Activated CD4-positive, alpha-beta T cell treated with anti-CD3 and anti-CD28 coated beads, Interleukin-2, amount 50 U/mL, for 24 hours (primary cell): ENCODE data around the gene KCNB1.

Source experiments
- DNase-seq, 2 donors: peaks; one replicate each; pipeline ENCODE4 v3.0.0-alpha.2; 2020; ENCODE audit warnings: low read depth in 1 of 2, low spot score in 1 of 2

Gene KCNB1

DNA sequence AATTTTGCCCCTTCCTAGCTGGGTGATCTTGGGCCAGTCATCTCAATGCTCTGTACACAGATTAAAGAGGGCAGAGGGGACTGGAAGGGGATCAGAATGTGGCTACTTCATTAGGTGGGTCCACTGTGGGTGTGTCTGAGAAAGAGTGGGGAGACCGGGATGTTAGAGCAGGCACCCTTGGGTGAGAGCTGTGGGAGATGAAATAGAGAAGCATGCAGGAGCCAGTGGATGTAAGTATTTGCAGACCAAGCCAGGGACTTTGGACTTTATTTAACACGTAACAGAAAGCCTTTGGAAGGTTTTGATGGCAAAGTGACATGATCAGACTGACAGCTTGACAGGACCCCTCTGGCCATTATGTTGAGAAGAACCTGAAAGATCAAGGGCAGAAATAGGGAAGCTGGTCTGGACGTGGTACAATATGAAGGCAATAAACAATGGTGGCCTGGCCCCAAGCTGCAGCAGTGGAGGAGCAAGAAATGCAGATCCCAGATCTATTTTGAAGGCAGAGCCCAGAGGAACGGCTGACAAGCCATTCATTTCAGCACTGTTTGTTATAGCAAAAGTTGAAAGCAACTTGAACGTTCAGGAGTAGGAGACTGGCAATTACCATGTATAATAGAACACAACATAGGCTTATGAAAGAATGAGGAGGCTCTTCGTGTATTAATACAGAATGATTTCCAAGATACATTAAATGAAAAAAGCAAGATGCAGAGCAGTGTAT is 122.1 kb downstream of the KCNB1 start:
- no peak for DNase-seq

DNA sequence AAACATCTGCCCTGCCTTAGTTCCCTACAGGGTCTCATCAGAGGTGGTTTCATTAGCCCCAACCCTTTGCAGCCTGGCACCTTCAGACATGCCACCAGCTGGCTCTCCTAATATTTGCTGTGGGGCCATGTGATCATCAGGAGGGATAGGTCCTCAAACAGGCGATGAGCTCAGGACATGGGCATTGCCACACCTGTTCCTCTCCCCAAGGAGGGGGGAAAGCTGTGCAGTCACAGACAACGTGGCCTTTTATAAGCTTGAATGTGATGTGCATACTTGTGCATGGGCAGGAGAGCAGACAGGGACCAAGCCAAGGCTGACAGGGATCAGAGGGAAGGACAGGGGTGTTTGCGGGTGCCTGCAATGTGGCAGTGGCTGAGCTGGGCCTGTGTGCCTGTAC is 125.8 kb downstream of the KCNB1 start:
- no peak for DNase-seq

DNA sequence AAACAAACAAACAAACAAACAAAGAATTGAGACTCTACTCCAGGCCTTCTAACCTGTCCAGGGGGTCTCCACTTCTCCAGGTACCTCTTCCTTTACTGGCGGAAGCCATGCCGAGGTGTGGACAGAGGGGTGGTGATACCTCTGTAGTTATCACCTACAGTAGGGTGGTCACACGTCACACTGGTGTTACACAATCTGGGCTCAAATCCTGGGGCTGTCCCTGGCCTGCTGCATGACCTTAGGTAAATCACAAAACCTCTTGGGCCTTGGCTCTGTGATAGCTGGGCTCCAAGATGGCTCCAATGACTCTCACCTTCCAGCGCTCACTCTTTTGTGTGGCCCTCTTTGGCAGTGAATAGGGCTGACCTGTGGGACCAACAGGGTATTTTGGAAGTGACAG is 127.8 kb downstream of the KCNB1 start:
- no peak for DNase-seq

DNA sequence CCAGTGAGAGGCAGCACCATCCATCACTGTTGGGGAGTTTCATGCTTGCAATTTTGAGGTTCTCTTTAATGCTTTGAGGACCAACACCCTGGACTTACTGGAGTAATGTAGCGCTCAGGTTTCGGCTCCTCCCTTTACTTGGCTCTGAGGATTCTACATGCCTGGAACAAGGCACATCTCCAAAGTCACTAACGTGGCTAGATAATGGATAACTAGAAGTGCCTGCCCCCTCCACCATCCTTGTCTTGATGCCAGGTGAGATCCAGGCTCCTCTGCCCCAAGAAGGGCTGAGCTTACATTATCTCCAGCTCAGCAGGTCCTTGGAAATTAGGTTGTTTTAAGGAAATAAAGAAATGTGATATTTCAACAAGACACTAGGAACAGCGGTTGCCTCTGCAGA is 129.1 kb downstream of the KCNB1 start:
- no peak for DNase-seq

DNA sequence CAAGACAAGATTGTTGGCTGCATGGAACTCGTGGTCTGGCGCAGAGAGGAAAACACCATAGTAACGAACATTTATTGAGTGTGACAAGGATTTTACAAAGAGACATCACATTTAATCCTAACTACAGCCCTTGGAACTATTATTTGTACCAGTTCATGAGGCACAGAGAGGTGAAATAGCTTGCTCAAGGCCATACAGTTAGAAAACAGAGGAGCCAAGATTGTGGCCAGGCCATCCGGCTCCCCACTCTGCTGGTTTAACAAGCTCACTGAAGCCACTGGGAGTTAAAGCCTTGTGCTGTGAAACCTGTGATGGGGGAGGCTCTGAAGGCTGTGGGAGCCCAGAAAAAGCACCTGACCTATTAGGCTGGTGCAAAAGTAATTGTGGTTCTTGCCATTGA is 129.7 kb downstream of the KCNB1 start:
- DNase-seq: no peak

DNA sequence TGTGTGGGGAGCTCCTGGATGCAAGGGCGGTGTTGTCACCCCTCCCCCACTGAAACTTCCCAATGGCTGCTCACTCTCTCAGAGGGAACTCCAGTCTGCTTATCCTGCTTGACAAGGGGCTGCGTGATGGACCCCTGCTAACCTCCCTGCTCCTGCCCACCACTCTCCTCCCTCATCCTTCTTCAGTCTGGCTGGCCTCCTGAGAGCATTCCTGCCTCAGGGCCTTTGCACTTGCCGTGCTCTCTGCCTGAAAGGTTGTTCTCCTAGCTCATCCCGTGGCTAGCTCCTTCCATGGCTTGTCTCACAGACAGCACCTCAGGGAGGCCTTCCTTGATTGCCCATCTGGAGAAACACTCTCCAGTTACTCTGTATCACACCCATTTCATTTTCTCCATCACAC is 130.7 kb downstream of the KCNB1 start:
- DNase-seq: no peak

DNA sequence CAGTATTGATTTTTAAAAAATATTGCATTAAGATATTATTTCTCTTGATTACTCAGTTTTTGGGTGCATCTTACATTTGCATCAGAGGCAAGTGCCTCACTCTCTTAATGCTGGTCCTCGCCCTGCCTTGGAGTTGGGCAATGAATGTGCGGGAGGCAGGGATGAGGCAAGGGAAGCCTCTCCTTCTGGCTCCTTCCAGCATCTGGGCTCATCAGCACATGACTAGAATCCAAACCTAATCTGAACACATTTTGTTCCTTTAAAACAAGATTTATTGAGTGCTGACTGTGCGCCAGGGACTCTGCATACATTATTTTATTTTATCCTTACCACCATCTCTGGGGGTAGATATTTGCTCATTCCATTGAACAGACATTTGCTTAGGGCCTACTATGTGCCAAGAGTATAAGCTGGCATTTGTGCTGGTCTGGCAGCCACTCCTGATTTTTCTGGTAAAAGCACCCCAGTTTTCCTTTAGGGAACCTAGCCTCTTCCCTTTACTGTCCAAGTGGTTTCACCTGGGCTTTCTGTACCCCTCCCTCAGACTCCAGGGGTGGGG is 132.7 kb downstream of the KCNB1 start:
- DNase-seq: no peak

DNA sequence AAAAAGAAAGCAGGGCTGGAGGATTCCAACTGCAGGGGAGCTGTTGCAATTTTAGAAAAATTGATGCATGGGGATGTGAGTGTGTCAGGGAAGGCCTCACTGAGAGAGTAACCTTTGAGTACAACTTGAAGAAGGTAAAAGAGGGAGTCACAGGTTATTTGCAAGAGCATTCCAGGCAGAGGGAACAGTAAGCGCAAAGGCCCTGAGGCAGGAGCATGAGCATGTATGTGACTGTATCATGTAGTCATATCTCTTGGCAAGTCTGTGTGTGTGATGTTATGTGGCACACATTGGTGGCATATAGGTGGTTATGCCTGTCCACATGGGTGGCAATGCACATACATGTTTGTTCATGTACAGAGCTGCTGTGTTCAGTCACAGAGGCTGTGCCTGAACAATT is 133.4 kb downstream of the KCNB1 start:
- no peak for DNase-seq

DNA sequence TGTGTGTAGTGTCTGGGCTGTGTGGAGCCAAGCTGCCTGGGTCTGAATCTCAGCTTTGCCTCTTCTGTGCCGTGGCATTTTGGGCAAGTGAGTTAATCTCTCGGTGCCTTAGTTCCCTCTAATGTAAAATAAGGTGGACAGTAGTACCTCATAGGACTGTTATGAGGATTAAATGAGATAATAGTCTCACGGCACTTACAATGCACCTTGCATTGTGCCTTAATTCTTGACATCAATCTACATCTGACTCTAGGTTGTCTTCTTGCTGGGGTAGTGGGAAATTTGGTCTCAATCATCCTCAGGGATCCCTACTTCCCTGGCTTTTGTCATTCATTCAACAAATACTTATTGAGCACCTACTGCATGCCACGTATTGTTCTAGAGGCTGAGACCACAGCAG is 133.9 kb downstream of the KCNB1 start:
- DNase-seq: no peak

DNA sequence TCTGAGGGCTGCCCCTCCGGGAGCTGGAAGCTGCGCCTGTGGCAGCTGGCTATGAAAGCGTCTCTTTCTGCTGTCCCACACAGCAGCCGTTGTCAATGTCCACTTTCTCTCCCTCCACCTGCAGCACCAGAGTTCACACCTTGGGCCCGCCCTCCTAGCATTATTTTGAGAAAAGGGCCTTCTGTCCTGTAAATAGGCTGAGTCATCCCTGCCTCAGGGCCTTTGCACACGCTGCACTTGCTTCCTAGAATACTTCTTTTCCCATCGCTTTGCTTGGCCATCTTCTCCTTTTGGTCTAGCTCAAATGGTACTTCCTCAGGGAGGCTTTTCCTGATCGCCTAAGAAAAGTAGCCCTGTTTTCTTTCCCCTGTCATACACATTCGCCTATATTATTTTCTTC is 135.3 kb downstream of the KCNB1 start:
- no peak for DNase-seq

DNA sequence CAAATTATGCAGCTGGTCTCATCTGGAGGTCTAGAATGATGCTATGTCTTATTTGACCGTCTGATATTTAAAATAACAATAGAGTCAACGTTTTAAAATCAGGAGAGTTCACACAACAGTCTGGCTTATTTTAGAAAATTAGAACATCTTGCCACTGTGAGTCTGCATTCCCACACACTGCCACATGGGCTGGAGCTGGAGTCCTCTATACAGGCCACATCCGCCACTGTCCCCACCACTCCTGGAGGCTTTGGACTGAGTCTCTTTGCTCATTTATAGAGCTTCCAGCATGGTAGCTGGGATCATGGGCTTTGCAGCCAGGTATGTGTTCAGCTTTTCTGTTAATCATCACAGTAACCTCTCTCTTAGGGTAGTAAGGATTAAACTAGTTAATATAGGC is 135.8 kb downstream of the KCNB1 start:
- no peak for DNase-seq

DNA sequence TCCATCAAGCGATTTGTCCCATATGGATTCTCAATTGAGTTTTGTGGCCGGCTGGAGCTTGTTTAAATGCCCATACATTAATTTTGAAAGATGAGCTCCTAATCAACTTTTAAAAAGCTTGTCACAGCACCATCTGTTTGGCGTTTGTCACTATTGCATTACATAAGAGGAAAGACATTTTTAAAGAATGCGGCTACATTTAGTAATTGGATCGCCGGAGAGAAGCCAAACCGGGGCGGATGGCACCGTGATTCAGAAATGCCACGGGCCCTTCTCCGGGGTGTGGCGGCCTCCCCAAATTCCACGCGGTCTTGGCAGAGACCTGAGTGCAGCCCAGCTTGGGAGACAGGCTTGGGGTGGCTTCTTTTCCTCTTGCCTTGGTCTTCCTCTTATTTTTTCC is 136.9 kb downstream of the KCNB1 start:
- DNase-seq: no peak

DNA sequence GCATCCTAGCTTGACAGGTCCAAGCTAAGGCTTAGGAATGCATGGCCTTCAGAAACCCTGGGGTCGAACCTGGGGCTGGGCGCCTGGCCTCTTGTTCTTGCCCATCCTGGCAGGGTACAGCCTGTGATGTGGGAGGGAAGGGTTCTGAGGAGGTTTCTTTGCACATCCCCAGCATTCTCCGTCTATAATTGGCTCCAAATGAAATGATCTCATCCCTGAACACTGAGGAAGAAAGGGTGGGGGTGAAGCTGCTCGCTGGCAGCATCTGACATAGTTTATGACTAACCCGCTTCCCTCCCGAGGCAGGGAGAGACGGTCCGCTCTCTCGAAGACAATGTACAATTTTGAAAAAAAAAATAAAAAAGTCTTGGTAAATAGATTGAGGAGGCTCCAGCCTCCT is 137.5 kb downstream of the KCNB1 start:
- no peak for DNase-seq

DNA sequence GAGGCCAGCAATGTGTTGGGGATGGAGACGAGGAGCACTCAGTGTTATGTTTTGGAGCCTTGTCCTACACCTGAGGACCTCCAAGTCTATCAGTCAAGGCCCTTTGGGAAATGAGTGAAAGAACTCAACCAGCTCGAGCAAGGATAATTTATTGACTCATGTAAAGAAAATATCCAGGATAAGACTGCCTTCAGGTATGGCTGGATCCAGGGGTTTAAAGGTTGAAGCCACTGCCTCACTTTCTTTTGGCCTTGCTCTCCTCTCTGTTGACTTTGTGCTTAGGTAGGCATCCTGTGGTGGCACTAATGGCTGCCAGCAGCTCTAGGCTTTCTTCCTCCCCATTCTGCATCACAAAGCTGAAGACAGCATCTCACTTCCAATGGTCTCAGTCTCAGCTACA is 138.3 kb downstream of the KCNB1 start:
- DNase-seq: no peak

DNA sequence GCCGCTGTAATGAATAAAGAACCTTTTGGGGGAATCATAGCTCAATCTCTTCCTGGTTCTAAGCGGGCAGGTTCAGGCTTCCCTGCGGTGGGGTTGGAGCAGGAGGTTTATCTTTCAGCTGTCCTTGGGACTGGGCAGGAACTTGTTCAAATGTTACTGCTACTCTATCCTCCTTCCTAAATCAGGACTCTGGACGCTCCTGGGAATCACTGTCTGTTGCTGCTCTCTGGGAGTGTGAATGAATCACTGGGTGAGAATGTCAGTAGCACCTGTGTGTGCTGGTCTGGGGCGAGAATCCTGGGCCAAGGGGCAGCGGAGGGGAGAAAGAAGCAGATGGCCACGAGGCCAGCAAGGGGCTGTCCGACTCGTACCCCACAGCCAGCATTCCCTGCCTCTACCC is 139.2 kb downstream of the KCNB1 start:
- DNase-seq: no peak

DNA sequence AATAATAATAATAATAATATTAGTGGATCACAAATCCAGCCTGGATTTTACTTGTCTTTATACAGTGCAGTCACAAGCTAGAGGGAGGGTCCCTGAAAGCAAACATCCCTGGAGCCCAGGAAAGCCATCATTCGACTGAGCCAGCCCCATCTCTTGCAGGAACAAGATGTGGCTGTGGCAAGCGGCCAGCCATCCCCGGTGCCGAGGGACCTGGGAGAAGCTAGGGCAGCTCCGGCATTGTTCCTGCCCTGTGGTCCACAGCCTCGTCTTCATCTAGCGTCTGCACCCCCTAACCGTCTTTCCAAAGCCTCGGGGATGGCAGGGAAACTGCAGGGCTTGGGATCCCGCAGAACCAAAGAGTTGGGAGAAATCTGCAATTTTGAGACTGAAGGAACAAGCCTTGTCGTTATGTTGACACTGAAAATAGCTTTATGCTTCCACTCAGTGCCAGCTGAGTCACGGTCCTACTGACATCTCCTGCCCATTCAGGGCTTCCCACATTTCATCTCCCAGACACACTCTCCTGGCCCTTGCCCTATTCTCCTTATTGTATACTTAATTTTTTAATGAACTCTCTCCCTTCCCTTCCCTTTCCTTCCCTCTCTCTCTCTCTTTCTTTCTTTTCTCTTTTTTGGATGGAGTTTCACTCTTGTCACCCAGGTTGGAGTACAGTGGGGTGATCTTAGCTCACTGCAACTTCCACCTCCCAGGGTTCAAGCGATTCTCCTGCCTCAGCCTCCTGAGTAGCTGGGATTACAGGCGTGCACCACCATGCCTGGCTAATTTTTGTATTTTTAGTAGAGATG is 142.1 kb downstream of the KCNB1 start:
- DNase-seq: no peak

DNA sequence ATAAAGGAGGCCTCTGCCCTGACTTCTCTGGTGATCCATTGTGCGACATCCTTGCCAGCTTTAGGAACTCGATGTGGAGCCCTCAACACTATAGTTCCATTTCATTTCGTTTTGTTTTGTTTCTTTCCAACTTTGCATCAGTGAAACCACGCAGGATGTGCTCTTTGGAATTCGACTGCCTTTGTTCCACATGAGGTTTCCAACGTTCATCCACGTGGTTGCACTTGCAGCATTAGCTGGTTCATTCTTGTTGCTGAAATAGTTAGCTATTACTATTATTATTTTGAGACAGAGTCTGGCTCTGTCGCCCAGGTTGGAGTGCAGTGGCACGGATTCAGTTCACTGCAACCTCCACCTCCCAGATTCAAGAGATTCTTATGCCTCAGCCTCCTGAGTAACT is 143.3 kb downstream of the KCNB1 start:
- no peak for DNase-seq

DNA sequence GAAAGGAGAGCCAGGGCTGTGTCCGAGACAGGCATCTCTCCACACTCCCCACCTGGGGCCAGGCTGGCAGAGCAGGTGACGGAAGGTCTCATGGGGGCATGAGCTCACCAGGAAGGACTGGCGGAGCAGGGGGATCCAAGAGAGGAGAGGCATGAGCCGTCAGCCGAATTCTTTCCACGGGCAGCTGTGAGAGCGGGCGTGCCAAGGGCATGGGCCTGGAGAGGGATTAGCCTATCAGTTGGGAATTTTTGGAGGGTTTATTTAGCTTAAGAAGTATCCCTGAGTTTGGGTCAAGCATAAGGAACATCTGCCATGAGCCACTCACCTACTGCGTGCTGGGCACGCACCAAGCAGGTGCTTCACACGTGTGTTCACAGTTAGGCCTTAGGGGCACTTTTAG is 144.4 kb downstream of the KCNB1 start:
- DNase-seq: no peak

DNA sequence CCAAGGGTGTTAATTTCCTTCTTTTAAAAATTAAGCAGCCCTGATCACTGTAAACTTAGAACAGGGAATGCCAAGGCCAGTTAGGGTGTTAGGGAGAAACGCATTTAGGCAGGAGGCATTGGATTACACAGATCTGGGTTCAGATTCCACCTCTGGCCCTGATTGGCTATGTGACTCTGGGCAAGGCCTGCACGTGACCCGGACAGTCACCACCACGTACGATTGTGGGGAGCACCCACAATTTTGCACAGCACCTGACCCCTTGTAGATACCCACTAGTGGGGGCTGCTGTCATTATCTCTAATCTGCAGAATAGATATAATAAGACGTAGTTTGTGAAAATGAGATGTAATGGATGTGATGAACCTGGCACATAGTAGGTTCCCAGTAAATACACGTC is 145.1 kb downstream of the KCNB1 start:
- DNase-seq: no peak

DNA sequence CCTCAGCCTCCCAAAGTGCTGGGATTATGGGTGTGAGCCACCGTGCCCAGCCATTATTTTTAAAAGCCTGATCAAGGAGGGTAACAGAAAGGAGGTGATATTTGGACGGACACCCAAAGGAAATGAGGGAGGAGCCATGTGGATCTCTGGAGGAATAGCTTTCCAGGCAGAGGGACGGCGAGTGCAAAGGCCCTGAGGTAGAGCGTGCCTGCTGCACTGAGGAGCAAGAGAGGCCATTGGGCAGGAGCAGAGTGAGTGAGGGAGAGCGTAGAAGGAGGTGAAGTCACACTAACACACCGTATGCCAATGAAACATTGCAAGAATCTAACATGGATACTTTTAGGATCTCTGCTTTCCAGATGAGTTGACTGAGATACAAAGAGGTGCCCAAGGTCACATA is 145.7 kb downstream of the KCNB1 start:
- no peak for DNase-seq

DNA sequence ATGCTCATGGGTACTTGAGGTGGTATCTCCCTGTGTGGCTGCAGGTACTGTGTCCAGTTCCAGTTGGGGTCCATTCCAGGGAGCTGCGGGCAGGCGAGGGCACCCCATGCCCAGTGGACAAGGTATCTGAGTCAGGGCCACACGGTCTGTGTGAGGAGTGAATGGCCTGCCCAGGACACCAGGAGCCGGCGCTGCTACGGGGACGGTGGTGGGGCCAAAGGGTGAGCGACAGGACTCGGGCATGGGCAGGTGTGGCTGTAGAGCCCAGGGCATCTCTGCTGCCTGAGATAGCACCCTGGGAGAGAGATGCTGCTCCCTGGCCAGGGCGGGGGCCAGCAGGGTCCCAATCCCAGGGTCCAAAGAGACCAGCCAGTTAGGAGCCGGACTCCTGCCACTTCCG is 147.0 kb downstream of the KCNB1 start:
- DNase-seq: no peak
